ENCODE data around the gene ERMAP. TPM values are rescaled to one million over a fixed set of nuclear protein-coding genes. Genes with fewer than 3 reads are reported as not detected.

ERMAP gene, protein sequence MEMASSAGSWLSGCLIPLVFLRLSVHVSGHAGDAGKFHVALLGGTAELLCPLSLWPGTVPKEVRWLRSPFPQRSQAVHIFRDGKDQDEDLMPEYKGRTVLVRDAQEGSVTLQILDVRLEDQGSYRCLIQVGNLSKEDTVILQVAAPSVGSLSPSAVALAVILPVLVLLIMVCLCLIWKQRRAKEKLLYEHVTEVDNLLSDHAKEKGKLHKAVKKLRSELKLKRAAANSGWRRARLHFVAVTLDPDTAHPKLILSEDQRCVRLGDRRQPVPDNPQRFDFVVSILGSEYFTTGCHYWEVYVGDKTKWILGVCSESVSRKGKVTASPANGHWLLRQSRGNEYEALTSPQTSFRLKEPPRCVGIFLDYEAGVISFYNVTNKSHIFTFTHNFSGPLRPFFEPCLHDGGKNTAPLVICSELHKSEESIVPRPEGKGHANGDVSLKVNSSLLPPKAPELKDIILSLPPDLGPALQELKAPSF
- 6.4 and 7.7 TPM in 2 replicates for total RNA-seq (2014; rRNA removed; shearing (Covaris generic))
- 10.3 and 12.0 TPM in 2 replicates for polyA plus RNA-seq (2014; cell fraction: nucleus; rRNA removed)

DNA sequence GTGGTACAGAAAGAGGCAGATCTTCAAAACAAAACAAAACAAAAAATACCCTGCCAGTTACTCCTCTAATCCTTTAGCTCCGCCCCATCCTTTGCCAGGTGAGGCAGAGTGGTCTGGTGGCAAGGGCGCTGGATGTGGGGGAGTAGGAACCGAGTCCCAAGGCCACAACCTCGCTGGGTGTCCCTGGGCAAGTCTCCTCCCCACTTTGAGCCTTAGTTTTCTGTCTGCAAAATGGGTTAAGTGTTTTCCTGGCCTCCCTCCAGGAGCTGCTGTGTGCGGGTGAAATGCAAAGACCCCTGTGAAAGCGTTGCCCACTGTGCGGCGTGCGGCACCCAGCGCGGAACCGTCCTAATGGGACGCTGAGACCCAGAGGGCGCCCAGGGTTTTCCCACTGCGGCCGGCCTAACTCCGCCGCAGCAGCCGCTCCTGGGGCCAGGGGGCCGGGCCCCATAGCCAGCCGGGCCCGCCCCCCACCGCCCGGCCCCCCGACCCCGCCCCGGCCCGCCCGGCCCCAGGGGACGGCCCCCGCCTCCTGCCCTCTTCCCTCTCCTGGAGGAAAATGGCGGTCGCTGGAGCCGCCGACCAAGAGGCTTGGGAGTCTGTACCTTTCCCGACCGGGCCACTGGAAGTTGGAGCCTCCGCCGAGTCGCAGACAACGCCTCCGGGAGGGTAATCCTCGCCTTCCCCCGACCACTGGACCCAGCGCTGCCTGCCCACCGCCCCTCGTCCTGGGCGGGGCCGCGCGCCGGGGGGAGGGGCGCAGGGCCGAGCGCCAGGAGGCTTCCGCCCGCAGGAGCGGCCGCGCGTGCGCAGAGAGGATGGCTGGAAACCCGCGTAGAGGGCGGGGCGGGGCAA is at the start of gene ERMAP, which contains the start of gene SVBP:
TSS of gene ERMAP (plus strand) at position 538 of the 855 bp plus-strand sequence. CDS start 13,327 bp downstream, outside the sequence.
TSS of gene SVBP (minus strand) at position 813 of the 855 bp plus-strand sequence. CDS start 853 bp downstream, outside the sequence.
- DNase-seq (ENCODE audit: extremely low read depth, low read depth), result peak; percentile 78

DNA sequence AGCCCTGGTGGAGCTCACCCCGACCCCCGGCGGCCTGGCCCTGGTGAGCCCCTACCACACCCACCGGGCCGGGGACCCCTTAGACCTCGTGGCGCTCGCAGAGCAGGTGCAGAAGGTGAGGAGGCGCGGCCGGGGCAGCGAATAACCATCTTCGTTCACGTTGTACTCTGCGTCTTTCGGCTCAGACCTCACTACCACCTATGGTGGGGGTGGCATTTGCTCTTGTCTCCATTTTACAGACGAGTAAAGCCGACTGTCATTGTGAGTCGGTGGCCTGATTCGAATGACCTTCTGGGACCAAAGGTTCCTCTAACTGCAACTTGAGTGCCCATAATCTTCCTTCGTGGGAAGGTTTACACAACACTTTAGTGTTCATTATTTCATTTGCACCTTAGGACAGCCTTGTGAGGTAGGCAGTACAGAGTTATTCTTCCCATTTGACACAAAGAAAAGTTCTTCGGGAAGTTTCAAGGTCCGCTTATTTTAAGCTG is 49.4 kb upstream of the ERMAP start:
- DNase-seq (ENCODE audit: extremely low read depth, low read depth), result no peak

DNA sequence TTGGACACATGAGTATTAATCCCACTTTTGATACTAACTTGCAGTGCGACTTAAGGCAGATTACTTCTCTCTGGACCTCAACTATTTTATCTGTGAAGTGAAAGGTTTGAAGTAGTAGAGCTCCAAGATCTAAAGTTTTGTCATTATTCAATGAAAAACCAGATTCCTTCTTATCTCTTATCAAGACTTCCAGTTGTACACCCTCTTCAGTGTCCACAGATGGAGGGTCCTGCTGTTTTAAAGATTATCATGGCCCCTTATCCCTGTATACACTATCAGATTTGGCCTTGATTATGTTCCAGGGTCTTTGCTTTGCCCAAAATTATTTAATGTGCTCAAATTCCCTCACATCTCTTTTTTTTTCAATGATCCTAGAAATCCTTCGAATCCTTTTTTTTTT is 48.8 kb upstream of the ERMAP start:
- no peak for DNase-seq (ENCODE audit: extremely low read depth, low read depth)

DNA sequence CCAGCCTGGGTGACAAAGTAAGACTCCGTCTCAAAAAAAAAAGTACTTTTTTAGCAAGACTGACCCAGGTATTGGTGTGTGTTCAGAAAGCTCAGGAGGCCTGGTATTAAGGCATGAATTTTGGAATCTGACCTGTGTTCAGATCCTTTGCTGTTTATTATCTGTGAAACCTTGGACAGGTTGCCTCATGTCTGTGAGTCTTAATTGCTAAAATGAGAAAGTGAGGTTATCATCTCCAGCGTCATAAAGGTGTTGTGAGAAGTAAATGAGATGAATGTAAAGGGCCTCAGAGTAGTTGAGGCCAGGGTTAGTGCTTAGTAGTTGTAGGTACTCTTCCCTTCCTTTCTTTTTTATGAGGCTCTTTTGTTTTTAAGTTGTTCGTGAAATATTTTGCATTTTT is 47.1 kb upstream of the ERMAP start:
- no peak for DNase-seq (ENCODE audit: extremely low read depth, low read depth)

DNA sequence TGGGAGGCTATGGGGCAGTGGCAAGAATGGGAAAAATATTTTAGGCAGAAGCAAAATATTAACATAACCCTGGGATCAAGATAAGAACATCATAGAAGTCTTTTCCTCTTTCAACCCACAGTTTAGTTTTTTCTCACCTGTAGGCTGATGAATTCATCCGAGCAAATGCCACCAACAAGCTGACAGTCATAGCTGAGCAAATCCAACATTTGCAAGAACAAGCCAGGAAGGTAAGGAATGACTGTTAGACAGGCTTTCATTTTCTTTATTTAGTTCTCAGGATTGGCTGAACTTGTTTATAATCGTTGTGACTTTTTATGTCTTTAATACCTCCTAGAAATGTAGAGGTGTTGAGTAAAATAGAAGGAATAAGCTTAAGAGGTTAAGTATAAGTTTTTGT is 43.5 kb upstream of the ERMAP start:
- no peak for DNase-seq (ENCODE audit: extremely low read depth, low read depth)

DNA sequence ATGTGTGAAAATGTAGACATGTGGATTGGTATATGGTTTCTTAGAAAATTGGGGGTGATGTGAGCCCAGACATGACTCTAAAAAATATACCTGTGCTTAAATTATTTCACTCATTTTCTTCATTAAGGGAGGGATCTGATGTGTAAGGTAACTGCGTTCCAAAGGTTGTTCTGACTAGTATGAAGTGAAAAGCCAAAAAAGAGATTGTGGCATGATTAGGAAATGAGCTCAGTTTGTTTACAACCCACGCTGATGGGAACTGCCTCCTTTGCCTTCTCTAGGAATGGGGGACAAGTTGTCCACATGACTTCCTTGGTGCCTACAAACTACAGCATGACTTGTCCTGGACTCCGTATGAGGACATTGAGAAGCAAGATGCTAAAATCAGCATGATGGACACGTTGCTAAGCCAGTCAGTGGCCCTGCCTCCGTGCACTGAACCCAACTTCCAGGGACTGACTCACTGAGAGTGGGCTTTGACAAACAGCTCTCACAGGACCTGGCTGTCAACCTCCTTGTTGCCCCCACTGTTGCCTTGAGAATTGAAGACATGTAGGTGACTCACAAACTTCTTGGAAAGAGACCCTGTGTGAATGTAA is 41.9 kb upstream of the ERMAP start:
- no peak for DNase-seq (ENCODE audit: extremely low read depth, low read depth)

DNA sequence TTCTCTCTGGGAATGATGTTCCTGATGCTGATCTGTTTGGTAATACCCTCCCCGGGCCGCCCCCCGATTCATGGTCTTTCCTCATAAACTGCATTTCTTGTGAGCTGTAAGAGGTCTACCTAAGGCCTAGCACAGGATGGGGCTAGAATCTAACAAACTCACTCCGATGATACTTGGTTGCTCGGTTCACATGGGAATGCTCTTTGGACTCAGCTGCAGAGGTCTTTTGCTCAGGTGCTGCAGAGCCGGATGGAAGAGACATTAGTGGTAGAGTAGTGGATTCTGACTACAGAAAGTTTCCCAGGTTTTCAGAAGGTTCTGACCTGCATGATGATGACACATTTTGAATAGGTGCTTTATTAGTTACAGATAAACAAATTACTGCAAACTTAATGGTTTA is 40.4 kb upstream of the ERMAP start:
- DNase-seq (ENCODE audit: extremely low read depth, low read depth), result no peak

DNA sequence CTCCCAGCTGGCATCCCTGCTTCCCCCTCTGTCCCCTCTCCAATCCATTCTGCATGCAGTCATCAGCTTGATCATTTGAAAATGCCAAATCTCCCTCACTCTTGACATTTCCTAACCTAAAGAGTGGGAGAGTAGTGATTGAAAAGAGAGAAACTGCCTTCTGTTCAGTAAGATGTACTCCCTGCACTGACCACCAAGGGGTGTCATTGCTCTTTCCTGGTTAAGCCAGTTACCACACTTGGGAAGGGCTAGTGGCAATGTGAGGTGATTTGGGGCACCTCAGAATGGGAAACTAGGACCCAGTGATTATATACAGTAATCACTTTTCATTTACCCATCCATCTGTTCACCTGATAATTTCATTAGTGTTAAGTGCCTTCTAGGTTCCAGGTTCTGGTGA is 39.1 kb upstream of the ERMAP start:
- DNase-seq (ENCODE audit: extremely low read depth, low read depth), result peak; percentile 55

DNA sequence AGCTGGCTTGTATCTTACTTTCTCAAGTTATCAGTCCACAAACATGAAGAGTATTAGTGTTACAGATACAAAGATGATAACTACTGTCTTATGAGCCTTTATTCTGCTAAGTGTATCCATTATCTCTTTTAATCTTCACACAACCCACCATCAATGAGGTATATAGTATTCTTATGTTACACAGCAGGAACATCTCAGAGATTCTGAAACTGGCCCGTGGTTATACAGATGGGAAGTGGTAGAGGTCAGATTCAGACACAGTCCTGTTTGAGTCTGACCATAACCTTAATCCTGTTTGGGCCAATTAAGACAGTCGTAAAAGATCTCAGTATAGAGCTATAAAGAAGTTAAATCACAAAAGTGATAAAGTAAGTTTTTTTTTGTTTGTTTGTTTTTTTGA is 37.2 kb upstream of the ERMAP start:
- DNase-seq (ENCODE audit: extremely low read depth, low read depth), result no peak

DNA sequence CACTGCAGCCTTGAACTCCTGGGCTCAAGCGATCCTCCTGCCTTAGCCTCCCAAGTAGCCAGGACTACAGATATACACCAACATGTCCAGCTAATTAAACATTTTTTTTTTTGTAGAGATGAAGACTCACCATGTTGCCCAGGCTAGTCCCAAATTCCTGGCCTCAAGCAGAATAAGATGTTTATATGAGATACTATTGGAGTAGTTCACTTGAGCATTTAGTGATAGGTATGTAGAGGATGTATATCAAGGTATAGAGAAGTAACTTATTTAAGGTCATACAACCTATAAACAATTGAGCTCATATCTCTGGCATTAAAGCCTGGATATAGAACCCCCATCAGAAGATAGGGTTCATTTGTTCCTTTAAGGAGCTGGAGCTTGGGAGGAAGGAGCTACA is 36.7 kb upstream of the ERMAP start:
- no peak for DNase-seq (ENCODE audit: extremely low read depth, low read depth)

DNA sequence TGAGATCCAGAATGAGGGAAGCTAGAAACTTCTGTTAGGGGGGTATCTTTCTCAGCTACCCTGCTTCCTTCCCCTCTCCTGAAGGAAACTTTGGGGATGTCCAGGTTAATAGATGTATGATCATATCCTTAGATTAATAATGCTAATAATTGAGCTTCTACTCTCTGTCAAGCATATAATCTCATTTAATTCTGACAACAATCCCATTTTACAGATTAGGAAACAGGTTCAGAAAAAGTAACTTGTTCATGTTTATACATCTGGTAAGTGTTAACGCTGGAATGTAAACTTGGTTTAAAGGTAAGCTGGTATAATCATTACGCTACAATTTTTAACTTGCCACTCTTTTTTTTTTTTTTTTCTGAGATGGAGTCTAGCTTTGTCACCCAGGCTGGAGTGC is 33.8 kb upstream of the ERMAP start:
- DNase-seq (ENCODE audit: extremely low read depth, low read depth), result no peak

DNA sequence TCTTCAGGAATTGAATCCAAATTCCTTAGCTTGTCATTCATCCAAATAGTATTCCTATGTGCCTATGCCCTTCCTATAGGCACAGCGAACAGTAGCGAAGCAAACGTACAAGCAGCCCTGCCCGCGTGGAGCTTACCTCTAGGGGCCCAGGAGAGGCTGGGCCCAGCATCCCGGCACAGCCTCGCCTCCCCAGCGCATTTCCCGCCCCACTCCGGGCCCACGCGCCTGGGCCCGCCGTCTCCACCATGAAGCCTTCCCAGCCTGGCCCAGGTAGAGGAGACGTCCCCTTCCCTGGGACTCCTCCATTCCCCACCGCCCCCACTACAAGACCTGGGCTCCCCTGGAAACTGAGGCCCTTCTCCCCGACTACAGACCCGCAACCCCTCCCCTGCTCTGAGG is 32.4 kb upstream of the ERMAP start:
- DNase-seq (ENCODE audit: extremely low read depth, low read depth), result no peak

DNA sequence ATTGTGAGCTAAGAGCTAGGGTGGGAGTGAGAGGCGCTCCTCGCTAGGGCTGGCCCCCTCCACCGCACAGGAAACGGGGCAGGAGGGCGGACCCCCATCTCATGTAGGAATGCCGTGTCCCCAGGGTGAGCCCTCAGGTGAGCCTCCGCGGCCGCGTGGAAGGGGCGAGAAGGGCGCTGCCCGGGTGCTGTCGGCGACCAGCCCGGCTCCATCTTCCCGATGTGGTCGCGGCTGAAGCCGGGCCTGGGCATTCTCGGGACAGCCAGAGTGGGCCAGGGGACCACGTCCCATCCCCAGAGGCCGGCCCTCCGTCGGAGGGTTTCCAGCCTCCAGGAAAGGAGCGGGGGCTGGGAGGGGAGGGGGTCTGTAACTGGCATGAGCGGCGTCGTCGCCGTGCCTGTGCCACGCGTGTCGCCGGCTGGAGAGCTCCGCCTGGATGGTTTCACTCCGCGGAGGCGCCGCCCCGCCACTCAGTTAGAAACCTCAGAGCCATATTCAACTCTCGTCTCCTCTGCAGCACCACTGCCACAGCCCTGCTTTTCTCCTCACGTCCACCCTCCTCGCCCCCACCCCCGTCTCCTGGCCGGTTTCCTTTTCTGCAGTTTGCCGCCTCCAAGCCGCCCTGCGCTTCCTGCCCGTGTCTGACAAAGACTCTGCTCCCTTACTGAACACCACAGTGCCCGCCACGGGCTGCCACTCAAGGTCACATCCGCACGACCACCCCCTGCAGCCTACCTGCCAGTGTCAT is 31.8 kb upstream of the ERMAP start, which contains the start of gene TMEM269:
TSS of gene TMEM269 (plus strand) at position 46 of the 748 bp plus-strand sequence. CDS start 4,903 bp downstream, outside the sequence.
- DNase-seq (ENCODE audit: extremely low read depth, low read depth), result no peak

DNA sequence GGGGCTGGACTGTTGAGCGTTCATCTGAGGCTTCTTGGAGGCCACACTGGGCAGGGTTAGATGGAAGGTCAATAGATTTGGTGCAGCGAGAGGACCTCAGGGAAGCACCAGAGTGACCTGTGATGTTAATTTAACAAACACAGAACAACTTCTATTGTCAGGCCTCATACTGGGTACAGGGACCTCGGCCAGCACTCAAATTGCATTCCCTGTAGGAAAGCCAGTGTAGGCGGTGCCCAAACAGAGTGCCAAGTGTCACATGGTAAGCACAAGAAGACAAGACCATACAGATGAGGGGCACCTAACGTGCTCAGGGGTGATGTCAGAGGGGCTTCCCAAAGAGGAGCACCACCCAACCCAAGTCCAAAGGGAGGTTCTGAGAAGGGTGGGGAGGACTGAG is 30.8 kb upstream of the ERMAP start:
- DNase-seq (ENCODE audit: extremely low read depth, low read depth), result no peak

DNA sequence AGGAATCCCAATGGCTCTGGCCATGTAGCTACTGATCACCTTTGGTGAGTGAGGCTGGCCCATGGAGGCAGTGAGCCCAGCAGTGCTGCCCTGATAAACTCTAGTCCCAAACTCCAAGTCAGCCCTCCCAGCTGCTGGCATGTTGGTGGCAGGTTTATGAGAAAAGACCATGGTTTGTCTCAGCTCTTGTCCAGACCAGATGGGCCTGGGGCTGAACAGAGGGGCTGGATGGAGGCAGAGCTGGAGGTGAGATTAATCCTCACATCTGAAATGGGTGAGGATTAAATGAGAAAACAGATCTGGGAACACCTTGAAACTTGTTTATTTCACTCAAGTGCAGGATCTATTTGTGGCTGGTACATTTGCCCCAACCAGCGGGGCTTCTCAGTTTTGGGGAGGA is 28.9 kb upstream of the ERMAP start:
- DNase-seq (ENCODE audit: extremely low read depth, low read depth), result no peak

DNA sequence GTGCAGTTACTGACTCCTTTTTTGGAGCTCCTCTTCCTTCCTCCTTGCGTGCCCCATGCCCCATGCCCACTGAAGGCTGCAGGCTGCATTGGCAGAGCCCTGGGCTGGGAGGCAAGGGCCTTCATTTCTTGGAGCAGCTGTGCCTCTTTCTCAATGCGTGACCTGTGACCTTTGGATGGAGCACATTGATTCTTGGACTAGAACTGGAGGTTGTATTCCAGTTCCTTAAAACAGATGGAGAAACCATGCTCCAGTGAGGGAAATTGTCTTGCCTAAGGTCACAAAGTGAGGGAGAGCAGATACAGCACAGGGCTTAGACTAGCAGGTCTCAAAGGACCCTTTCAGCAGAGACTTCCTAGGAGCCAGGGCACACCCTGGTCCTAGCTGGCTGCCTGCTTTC is 23.1 kb upstream of the ERMAP start:
- DNase-seq (ENCODE audit: extremely low read depth, low read depth), result no peak

DNA sequence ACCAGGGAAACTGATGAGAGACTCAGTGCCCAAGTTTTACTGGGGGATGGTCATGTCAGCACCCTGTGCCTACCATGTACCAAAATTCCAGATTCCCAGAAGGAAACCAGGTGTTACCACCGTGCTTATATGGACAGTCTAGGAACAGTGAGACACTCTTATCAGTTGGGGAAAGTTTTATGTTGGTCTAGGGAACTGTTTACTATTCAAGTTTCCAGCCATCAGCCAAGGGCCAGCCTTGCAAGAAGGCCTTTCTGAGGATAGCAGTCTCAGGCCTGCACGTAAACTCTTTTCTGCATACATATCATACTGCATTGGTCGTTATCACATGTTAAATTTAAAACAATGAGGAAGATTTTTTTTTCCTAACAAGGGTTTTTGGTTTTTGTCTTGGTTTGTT is 19.5 kb upstream of the ERMAP start:
- no peak for DNase-seq (ENCODE audit: extremely low read depth, low read depth)

DNA sequence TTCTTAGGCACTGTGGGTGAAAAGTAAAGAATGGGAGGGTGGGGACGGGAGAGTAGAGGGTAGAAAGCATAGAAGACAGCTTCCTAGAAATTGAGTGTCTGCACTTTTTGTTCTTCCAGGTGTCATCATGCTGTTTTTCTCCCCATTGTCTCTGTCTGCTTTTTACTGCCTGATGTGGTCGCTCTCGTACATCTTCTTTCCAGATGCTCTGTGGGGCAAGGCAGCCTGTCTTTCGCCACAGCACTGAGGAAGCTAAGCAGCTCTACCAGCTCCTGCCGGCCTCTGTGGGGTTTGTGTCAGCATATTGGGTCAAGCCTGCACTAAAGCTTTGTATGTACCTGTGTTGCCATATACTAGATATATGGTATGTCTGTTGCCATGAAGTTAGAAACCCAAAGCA is 18.9 kb upstream of the ERMAP start:
- DNase-seq (ENCODE audit: extremely low read depth, low read depth), result no peak

DNA sequence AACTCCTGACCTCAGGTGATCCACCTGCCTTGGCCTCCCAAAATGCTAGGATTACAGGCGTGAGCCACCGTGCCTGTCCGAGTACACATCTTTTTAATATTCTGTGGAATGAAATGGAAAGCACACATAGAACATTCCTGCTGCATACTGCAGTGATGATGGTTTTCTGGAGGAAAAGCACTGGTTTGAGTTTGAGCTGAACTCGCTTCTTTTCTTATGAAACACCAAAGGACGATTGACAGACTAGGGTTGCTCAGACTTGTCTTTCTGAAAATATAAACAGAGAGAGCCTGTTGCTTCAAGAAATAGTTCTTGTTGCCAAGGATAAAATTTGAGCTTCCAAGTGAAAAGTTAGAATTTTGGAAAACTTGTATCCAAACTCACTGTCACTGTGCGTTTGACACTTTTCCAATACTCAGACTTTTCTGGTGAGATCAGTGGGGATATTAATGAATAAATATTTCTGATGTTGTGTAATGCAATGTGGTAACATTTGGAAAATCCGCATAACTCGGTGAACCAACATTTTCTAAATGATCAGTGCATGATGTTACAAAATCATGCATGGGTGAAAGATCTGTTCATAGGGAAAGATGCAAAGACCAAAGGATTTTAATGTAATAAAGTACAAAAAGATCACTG is 15.0 kb upstream of the ERMAP start:
- DNase-seq (ENCODE audit: extremely low read depth, low read depth), result no peak

DNA sequence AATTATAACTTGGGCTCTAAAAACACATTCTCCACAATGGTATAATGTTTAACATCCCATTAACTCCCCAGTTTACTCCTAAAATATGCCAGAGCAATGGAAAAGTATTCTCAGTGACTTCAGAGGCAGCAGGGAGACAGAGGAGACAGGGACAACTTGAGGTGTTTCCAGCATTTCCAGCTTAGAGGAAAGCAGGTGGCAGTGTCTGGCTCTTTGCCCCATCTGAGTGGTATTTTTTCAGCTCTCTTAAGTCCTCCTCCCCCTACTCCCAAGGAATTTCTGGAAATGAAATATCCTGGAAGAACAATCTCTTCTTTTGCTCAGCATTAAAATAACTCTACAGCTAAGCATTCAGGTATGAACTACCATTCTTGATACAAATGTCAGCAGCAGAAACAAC is 10.8 kb upstream of the ERMAP start:
- DNase-seq (ENCODE audit: extremely low read depth, low read depth), result no peak
